HEK293T (cell line): Measurements from ENCODE around the gene CASKIN2.

Source experiments
- BHLHE40 ChIP-seq: fragments of 450-650 bp; IDR thresholded peaks from 2 replicates; pipeline ENCODE4 v1.6.1; 2016; ENCODE audit warnings: mild to moderate bottlenecking, moderate library complexity, borderline replicate concordance
- CTBP1 ChIP-seq: fragments of 450-650 bp; IDR thresholded peaks from 2 replicates; pipeline ENCODE4 v1.6.1; 2016; ENCODE audit warnings: borderline replicate concordance
- FOXA1 ChIP-seq: fragments of 450-650 bp; IDR thresholded peaks from 2 replicates; pipeline ENCODE4 v1.6.1; 2016; ENCODE audit warnings: mild to moderate bottlenecking
- FOXK2 ChIP-seq: fragments of 450-650 bp; IDR thresholded peaks from 2 replicates; pipeline ENCODE4 v1.6.1; 2016; ENCODE audit warnings: mild to moderate bottlenecking
- FOXM1 ChIP-seq: fragments of 450-650 bp; IDR thresholded peaks from 2 replicates; pipeline ENCODE4 v1.6.1; 2017; ENCODE audit warnings: mild to moderate bottlenecking, borderline replicate concordance
- HDGF ChIP-seq: fragments of 450-650 bp; IDR thresholded peaks from 2 replicates; pipeline ENCODE4 v1.6.1; 2017; ENCODE audit warnings: antibody characterized with exemption, borderline replicate concordance
- LEF1 ChIP-seq: fragments of 450-650 bp; IDR thresholded peaks from 2 replicates; pipeline ENCODE4 v1.6.1; 2017; ENCODE audit warnings: mild to moderate bottlenecking, borderline replicate concordance
- PKNOX1 ChIP-seq: fragments of 450-650 bp; IDR thresholded peaks from 2 replicates; pipeline ENCODE4 v1.6.1; 2016
- SP1 ChIP-seq: fragments of 450-650 bp; IDR thresholded peaks from 2 replicates; pipeline ENCODE4 v1.6.1; 2017
- SUZ12 ChIP-seq: fragments of 450-650 bp; IDR thresholded peaks from 2 replicates; pipeline ENCODE4 v1.6.1; 2016; ENCODE audit warnings: mild to moderate bottlenecking
- TARDBP ChIP-seq: fragments of 450-650 bp; IDR thresholded peaks from 2 replicates; pipeline ENCODE4 v1.6.1; 2016
- ZNF384 ChIP-seq: fragments of 450-650 bp; IDR thresholded peaks from 2 replicates; pipeline ENCODE4 v1.6.1; 2016

DNA sequence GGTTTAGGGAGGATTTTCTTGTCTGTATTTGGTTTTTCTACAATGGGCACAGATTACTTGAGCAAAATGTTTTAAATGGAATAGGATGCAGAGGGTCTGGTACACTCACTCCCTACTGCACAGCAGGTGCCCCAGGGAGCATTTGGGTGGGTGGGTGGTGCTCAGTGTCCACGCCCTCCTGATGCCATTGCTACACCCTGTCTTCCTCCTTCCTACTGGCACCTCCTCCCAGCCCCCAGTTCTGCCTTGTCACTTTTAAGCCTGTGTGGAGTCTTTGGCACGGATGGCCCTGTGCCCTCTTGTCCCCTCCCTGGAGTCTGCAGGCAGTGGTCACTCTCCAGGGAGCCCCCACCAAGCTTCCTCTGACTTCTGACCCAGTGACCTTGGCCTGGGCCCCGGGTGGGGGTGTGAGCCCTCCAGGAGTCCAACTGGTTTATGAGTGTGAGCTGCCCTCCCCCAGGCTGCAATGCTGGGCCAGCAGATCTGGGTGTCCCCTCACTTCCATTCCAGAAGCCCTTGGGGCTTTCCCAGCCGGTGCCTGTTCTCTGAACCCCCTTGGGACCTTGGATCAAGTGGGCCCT, 25.7 kb upstream of the CASKIN2 start:
- TF ChIP-seq ZNF384 = no peak
- no peak for TF ChIP-seq TARDBP
- TF ChIP-seq FOXM1 = no peak
- TF ChIP-seq SUZ12 = no peak
- TF ChIP-seq HDGF = no peak
- no peak for TF ChIP-seq SP1
- TF ChIP-seq FOXA1 = no peak
- no peak for TF ChIP-seq CTBP1
- TF ChIP-seq LEF1 = no peak
- TF ChIP-seq FOXK2 = no peak
- TF ChIP-seq BHLHE40 = no peak
- TF ChIP-seq PKNOX1 = no peak
